Activated T-helper 17 cell treated with anti-CD3 and anti-CD28 coated beads, Interleukin-2, amount 50 U/mL, for 72 hours (primary cell): Measurements from ENCODE around the gene WDPCP. TPM values are rescaled to one million over a fixed set of nuclear protein-coding genes. Genes with fewer than 3 reads are reported as not detected.

ENCODE experiments used
- total RNA-seq, 2 donors: library from RNA; stranded (reverse); gene quantifications; one replicate each; pipeline ENCODE4 v1.2.3, GENCODE V29; 2022

The WDPCP gene
- total RNA-seq, 2 donors from 2014 or later, result 4.8 to 9.4 TPM

Other genes starting within 250 kb of the WDPCP start
- 100 to 1,000 TPM; 183 to 226 TPM for gene MDH1, start 486 bp upstream of the WDPCP start, total RNA-seq